Endothelial cell of umbilical vein (primary cell): ENCODE data around the gene DCLK1. TPM values are rescaled to one million over a fixed set of nuclear protein-coding genes. Genes with fewer than 3 reads are reported as not detected.

ENCODE experiments used
- BruUV-seq: library from RNA; stranded (reverse); fragments of 400-500 nt; replicated peaks from 2 replicates; lab custom pipeline; 2021; lab: Mats Ljungman, UMichigan
- CTCF ChIA-PET: fragments of 300-600, 350-600 bp; sonication (Branson Sonifier 250); formaldehyde crosslinking; loops from one replicate; lab custom pipeline; 2021; ENCODE audit warnings: antibody characterized with exemption, inconsistent platforms; lab: Charles Lee
- POLR2A ChIA-PET: fragments of 300-600, 350-600 bp; sonication (Branson Sonifier 250); formaldehyde crosslinking; loops from one replicate; lab custom pipeline; 2021; ENCODE audit warnings: antibody characterized with exemption, inconsistent platforms; lab: Charles Lee
- DNase-seq: peaks from one replicate; pipeline ENCODE4 v3.0.0-alpha.2; 2011; ENCODE audit warnings: low read depth, low spot score
- FAIRE-seq: peaks from 2 replicates; lab custom pipeline; 2011; peaks lifted over from hg19 to GRCh38; lab: Jason Lieb, UNC
- H2AFZ ChIP-seq: 2 replicates; pipeline ENCODE4 v1.6.0; 2012; ENCODE audit warnings: low read depth, low read length, control low read depth, inconsistent platforms
- H3K27ac ChIP-seq: 2 replicates; pipeline ENCODE4 v1.5.1; 2011; ENCODE audit warnings: low read depth, mild to moderate bottlenecking, control low read depth, low read length, moderate library complexity; ENCODE audit not compliant: insufficient read depth
- H3K27me3 ChIP-seq, 2 experiments: 2 replicates each; pipeline versions ENCODE4 v1.6.0 to v1.6.1; 2011; ENCODE audit warnings: low read length in 2 of 2, mixed read lengths in 1 of 2; ENCODE audit not compliant: control insufficient read depth in 2 of 2, insufficient read depth in 2 of 2
- H3K36me3 ChIP-seq, 2 experiments: 2 replicates in 1 of 2; 3 replicates in 1 of 2; pipeline ENCODE4 v1.5.1; 2011; ENCODE audit warnings: low read length in 2 of 2, mild to moderate bottlenecking in 1 of 2, moderate library complexity in 1 of 2; ENCODE audit not compliant: control insufficient read depth in 2 of 2, insufficient read depth in 2 of 2; ENCODE audit errors: extremely low read depth in 1 of 2
- H3K4me1 ChIP-seq: 3 replicates; pipeline ENCODE4 v1.5.1; 2011; ENCODE audit warnings: mild to moderate bottlenecking, low read length; ENCODE audit not compliant: control insufficient read depth, insufficient read depth; ENCODE audit errors: extremely low read depth
- H3K4me2 ChIP-seq: 2 replicates; pipeline ENCODE4 v1.6.1; 2011; ENCODE audit warnings: low read length, control low read depth, mixed read lengths; ENCODE audit not compliant: insufficient read depth
- H3K4me3 ChIP-seq, 3 experiments: fragments of 200-600 bp in 1 of 3; sonication (generic), shearing (Covaris generic) in 1 of 3; replicated peaks in 1 of 3; 2 replicates each; pipeline ENCODE4 v1.5.1; 2011 to 2016; ENCODE audit warnings: control low read depth in 3 of 3, low read length in 3 of 3, mild to moderate bottlenecking in 2 of 3, inconsistent platforms in 1 of 3, low read depth in 1 of 3, moderate library complexity in 1 of 3; ENCODE audit not compliant: insufficient read depth in 1 of 3
- H3K79me2 ChIP-seq: 2 replicates; pipeline ENCODE4 v1.6.0; 2012; ENCODE audit warnings: low read length, inconsistent platforms; ENCODE audit not compliant: control insufficient read depth, insufficient read depth
- H3K9ac ChIP-seq: replicated peaks from 2 replicates; pipeline ENCODE3; 2011; ENCODE audit warnings: low read length, control low read depth; ENCODE audit not compliant: insufficient read depth; ENCODE audit errors: extremely low read depth
- H3K9me1 ChIP-seq: replicated peaks from 3 replicates; pipeline ENCODE4 v1.6.0; 2011; ENCODE audit warnings: mild to moderate bottlenecking, low read length; ENCODE audit not compliant: control insufficient read depth, insufficient read depth; ENCODE audit errors: extremely low read depth
- H3K9me3 ChIP-seq: replicated peaks from 2 replicates; pipeline ENCODE4 v1.5.1; 2012; ENCODE audit warnings: low read length, inconsistent platforms; ENCODE audit not compliant: control insufficient read depth, insufficient read depth
- H4K20me1 ChIP-seq: replicated peaks from 2 replicates; pipeline ENCODE3; 2011; ENCODE audit warnings: mild to moderate bottlenecking, low read length; ENCODE audit not compliant: control insufficient read depth, insufficient read depth; ENCODE audit errors: extremely low read depth
- EZH2 ChIP-seq: IDR thresholded peaks from 2 replicates; pipeline ENCODE4 v1.6.1; 2012; ENCODE audit warnings: borderline replicate concordance, low read depth, mild to moderate bottlenecking, moderate library complexity, low read length, inconsistent platforms; ENCODE audit not compliant: severe bottlenecking
- FOS ChIP-seq: IDR thresholded peaks from 2 replicates; pipeline ENCODE4 v1.6.1; 2011; ENCODE audit warnings: mild to moderate bottlenecking, low read length, moderate library complexity, borderline replicate concordance; ENCODE audit not compliant: insufficient read depth
- GATA2 ChIP-seq: IDR thresholded peaks from 2 replicates; pipeline ENCODE4 v1.7.0; 2011; ENCODE audit warnings: low read depth, mild to moderate bottlenecking, moderate library complexity, mixed read lengths, low read length; ENCODE audit not compliant: insufficient read length, insufficient read depth
- JUN ChIP-seq: IDR thresholded peaks from 2 replicates; pipeline ENCODE4 v1.6.1; 2011; ENCODE audit warnings: borderline replicate concordance, low read depth; ENCODE audit not compliant: insufficient read length, insufficient read depth
- MYC ChIP-seq: IDR thresholded peaks from one replicate; pipeline ENCODE4 v1.6.1; 2011; ENCODE audit warnings: mild to moderate bottlenecking, low read depth, low read length
- POLR2A ChIP-seq: IDR thresholded peaks from 2 replicates; pipeline ENCODE4 v1.6.1; 2012; ENCODE audit warnings: low read depth, mild to moderate bottlenecking, control low read depth, low read length
- POLR2AphosphoS5 ChIP-seq: IDR thresholded peaks from 2 replicates; pipeline ENCODE4 v1.6.1; 2012; ENCODE audit warnings: low read depth, mild to moderate bottlenecking, control low read depth, low read length, moderate library complexity; ENCODE audit not compliant: insufficient read depth
- dilution Hi-C: fragments of 300-500 bp; cut with MboI; formaldehyde crosslinking; loops from one replicate; pipeline ENCODE4 v1.15.0; 2019; ENCODE audit warnings: low sequenced_read_pairs; ENCODE audit not compliant: extremely low pct_ligation_motif_present
- intact Hi-C: fragments of 100-400 bp; cut with micrococcal nuclease; formaldehyde crosslinking; loops from one replicate; pipeline ENCODE4 v1.10.0; 2022
- polyA plus RNA-seq, 4 experiments: library from polyadenylated mRNA; depleted of rRNA in 3 of 4; stranded (reverse) in 3 of 4; unstranded in 1 of 4; fragments of >200 nt; gene quantifications; 2 replicates each; pipeline versions ENCODE4 v1.2.1 to v1.2.3, GENCODE V29; 2011 to 2012; ENCODE audit warnings: missing spikeins in 1 of 4
- total RNA-seq: library from RNA; stranded (reverse); gene quantifications from 2 replicates; pipeline ENCODE4 v1.2.3, GENCODE V29; 2021
- TF ChIP-seq, protein P1 (sequence below): IDR thresholded peaks from 2 replicates; pipeline ENCODE4 v1.6.1; 2011; ENCODE audit not compliant: insufficient read depth, insufficient read length
- TF ChIP-seq, protein P2 (sequence below), 2 donors: IDR thresholded peaks; 1 replicate in 1 of 2; 2 replicates in 1 of 2; pipeline ENCODE4 v1.5.1; 2011; ENCODE audit warnings: low read length in 2 of 2, mild to moderate bottlenecking in 2 of 2, moderate library complexity in 2 of 2, control low read depth in 1 of 2, inconsistent platforms in 1 of 2, low read depth in 1 of 2; ENCODE audit not compliant: insufficient read depth in 1 of 2; ENCODE audit errors: extremely low read depth in 1 of 2

DCLK1 gene
- total and polyA plus RNA-seq, 2 donors (not counting 3 experiments of a cell fraction or from before 2014, with no cell fraction given), result 0.28 to 3.9 TPM

DNA sequence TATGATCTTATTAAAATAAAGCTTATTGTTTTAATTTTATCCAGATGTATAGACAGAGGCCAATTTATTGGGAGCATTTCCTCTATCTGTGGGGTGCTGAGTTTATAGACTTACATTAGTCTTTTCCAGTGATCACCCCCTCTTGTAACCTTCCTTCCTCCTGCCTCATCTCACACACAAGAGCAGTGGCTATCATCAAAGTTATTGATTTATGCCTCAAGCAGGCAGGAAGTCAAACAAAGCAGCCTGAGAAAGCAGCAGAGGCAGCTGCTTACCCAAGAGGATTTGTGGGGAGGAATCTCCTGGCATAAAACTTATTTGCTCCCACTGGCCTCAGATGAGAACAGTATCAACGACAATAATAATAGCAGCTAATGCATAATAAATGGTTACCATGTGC, 26.3 kb upstream of the DCLK1 start:
- Histone ChIP-seq H3K27ac (no peak overlapping the region), H3K27me3 (peaks cover 2 to 3% of the 10 kb centered on the region in 2 experiments), H4K20me1 (no peaks in the 10 kb centered on the region), H3K4me2 (no peak overlapping the region), H3K9me3 (no peaks in the 10 kb centered on the region), H3K9ac (no peak overlapping the region), H2AFZ (no peak overlapping the region), H3K9me1 (no peaks in the 10 kb centered on the region), H3K4me3 (no peak overlapping the region), H3K79me2 (no peaks in the 10 kb centered on the region), H3K36me3 (no peaks in the 10 kb centered on the region), H3K4me1 (no peaks in the 10 kb centered on the region)
- intact Hi-C loops, result no loop called here
- ChIA-PET CTCF (interaction anchor here (1.1 kb wide), 3 partner anchors 9 to 63 kb away, joined by 3 read pairs; no protein-coding TSS in a partner anchor), POLR2A (no interaction called here)
- TF ChIP-seq GATA2 (no peak), POLR2A (no peak), JUN (no peak), EZH2 (no peak), POLR2AphosphoS5 (no peak), MYC (no peak), FOS (no peak)
- TF ChIP-seq, protein P1, sequence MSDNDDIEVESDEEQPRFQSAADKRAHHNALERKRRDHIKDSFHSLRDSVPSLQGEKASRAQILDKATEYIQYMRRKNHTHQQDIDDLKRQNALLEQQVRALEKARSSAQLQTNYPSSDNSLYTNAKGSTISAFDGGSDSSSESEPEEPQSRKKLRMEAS, result no peak
- TF ChIP-seq, protein P2, sequence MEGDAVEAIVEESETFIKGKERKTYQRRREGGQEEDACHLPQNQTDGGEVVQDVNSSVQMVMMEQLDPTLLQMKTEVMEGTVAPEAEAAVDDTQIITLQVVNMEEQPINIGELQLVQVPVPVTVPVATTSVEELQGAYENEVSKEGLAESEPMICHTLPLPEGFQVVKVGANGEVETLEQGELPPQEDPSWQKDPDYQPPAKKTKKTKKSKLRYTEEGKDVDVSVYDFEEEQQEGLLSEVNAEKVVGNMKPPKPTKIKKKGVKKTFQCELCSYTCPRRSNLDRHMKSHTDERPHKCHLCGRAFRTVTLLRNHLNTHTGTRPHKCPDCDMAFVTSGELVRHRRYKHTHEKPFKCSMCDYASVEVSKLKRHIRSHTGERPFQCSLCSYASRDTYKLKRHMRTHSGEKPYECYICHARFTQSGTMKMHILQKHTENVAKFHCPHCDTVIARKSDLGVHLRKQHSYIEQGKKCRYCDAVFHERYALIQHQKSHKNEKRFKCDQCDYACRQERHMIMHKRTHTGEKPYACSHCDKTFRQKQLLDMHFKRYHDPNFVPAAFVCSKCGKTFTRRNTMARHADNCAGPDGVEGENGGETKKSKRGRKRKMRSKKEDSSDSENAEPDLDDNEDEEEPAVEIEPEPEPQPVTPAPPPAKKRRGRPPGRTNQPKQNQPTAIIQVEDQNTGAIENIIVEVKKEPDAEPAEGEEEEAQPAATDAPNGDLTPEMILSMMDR (IDR thresholded peaks at IDR 0.05; ENCODE audit: extremely low read depth in 1 of 2, insufficient read depth in 1 of 2, low read depth in 1 of 2, low read length in 2 of 2), result no peak
- dilution Hi-C loops, result no loop called here
- DNase-seq (no peak), FAIRE-seq (no peak)
- BruUV-seq, result no TSS peak
